Progenitor cell of endocrine pancreas (in vitro differentiated cells): ENCODE results near the gene TANK. TPM values are rescaled to one million over a fixed set of nuclear protein-coding genes. Genes with fewer than 3 reads are reported as not detected.
A peak's percentile ranks its signal among the peaks of the same experiment; 100 is the strongest.

ENCODE experiments used
- DNase-seq: peaks from one replicate; pipeline ENCODE4 v3.0.0; 2021; ENCODE audit warnings: low spot score; ENCODE audit not compliant: unreplicated experiment
- H3K27ac Mint-ChIP-seq: 2 replicates; pipeline ENCODE4 v1.8.0; 2021; ENCODE audit warnings: mild to moderate bottlenecking, moderate library complexity, mixed read lengths
- H3K27me3 Mint-ChIP-seq: 2 replicates; pipeline ENCODE4 v1.8.0; 2021; ENCODE audit warnings: mixed read lengths
- H3K36me3 Mint-ChIP-seq: 2 replicates; pipeline ENCODE4 v1.8.0; 2022; ENCODE audit warnings: mixed read lengths; ENCODE audit not compliant: insufficient read depth
- H3K4me1 Mint-ChIP-seq: 2 replicates; pipeline ENCODE4 v1.8.0; 2021; ENCODE audit warnings: low read depth, mixed read lengths
- H3K4me3 Mint-ChIP-seq: 2 replicates; pipeline ENCODE4 v1.8.0; 2021; ENCODE audit warnings: low read depth, mild to moderate bottlenecking, moderate library complexity, mixed read lengths
- H3K9me3 Mint-ChIP-seq: 2 replicates; pipeline ENCODE4 v1.8.0; 2021; ENCODE audit warnings: low read depth, mixed read lengths
- total RNA-seq: library from RNA; stranded (reverse); gene quantifications from 2 replicates; pipeline ENCODE4 v1.2.1, GENCODE V29; 2021
- TF ChIP-seq, protein P1 (sequence below): fragments of 200-600 bp; sonication (generic); IDR thresholded peaks from one replicate; pipeline ENCODE4 v1.5.0; 2021; ENCODE audit warnings: antibody characterized with exemption, mild to moderate bottlenecking; ENCODE audit not compliant: unreplicated experiment

Gene TANK
- total RNA-seq, 1 donor from 2014 or later, result 33.5 TPM

GRCh38 chr2:161119483-161119882 is 40.7 kb upstream of the TANK start:
- H3K4me1 Mint-ChIP-seq, result peaks cover 17% of the 10 kb centered on the region
- no peaks in the 10 kb centered on the region for H3K9me3 Mint-ChIP-seq
- H3K4me3 Mint-ChIP-seq, result no peak overlapping the region
- H3K36me3 Mint-ChIP-seq, result no peaks in the 10 kb centered on the region
- TF ChIP-seq, protein P1, sequence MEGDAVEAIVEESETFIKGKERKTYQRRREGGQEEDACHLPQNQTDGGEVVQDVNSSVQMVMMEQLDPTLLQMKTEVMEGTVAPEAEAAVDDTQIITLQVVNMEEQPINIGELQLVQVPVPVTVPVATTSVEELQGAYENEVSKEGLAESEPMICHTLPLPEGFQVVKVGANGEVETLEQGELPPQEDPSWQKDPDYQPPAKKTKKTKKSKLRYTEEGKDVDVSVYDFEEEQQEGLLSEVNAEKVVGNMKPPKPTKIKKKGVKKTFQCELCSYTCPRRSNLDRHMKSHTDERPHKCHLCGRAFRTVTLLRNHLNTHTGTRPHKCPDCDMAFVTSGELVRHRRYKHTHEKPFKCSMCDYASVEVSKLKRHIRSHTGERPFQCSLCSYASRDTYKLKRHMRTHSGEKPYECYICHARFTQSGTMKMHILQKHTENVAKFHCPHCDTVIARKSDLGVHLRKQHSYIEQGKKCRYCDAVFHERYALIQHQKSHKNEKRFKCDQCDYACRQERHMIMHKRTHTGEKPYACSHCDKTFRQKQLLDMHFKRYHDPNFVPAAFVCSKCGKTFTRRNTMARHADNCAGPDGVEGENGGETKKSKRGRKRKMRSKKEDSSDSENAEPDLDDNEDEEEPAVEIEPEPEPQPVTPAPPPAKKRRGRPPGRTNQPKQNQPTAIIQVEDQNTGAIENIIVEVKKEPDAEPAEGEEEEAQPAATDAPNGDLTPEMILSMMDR, result no peak
- no peaks in the 10 kb centered on the region for H3K27me3 Mint-ChIP-seq
- no peak for DNase-seq
- H3K27ac Mint-ChIP-seq, result no peak overlapping the region

DNA sequence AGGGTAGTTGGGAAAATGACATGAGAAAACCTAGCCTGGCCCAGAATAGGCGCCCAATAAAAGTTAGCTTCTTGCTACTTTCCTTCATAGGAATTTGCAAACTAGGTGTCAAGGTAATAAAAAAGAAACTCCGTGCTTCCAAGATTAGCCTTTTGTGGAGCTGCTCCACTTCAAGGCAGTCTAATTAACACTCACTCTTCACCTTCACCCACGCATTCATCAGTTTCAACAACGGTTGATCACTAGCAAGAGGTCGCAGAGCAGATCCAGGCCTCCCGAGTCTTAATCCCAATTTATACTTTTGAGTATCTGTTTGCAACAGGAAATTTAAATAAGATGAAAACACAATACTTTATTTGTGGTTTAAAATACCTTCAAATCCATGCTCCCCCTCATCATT is 39.5 kb upstream of the TANK start:
- TF ChIP-seq, protein P1, result no peak
- DNase-seq, result no peak
- H3K27me3 Mint-ChIP-seq, result no peaks in the 10 kb centered on the region
- no peak overlapping the region for H3K27ac Mint-ChIP-seq
- no peak overlapping the region for H3K4me3 Mint-ChIP-seq
- H3K4me1 Mint-ChIP-seq, result peaks cover 23% of the 10 kb centered on the region
- H3K9me3 Mint-ChIP-seq, result no peaks in the 10 kb centered on the region
- H3K36me3 Mint-ChIP-seq, result no peaks in the 10 kb centered on the region

DNA sequence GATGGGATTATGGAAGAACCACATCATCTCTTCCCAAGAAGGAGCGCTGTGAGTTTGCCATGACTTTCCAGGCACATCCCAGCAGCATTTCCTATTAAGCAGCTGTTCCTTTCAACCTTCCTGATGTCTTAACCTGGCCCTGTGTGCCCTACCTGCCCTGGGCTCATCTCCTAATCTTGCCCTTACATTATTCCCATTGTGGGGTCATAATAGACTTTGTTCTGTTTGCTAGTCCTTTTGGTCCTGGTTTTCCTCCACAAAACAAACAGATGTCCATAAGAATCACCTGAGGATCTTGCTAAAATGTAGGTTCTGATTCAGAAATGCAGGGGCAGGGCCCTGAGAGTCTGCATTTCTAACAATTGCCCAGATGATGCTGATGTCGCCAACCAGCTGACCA is 38.6 kb upstream of the TANK start:
- no peaks in the 10 kb centered on the region for H3K9me3 Mint-ChIP-seq
- no peak overlapping the region for H3K4me3 Mint-ChIP-seq
- peaks cover 23% of the 10 kb centered on the region for H3K4me1 Mint-ChIP-seq
- TF ChIP-seq, protein P1, result no peak
- no peak for DNase-seq
- no peak overlapping the region for H3K27ac Mint-ChIP-seq
- H3K36me3 Mint-ChIP-seq, result no peaks in the 10 kb centered on the region
- no peaks in the 10 kb centered on the region for H3K27me3 Mint-ChIP-seq

DNA sequence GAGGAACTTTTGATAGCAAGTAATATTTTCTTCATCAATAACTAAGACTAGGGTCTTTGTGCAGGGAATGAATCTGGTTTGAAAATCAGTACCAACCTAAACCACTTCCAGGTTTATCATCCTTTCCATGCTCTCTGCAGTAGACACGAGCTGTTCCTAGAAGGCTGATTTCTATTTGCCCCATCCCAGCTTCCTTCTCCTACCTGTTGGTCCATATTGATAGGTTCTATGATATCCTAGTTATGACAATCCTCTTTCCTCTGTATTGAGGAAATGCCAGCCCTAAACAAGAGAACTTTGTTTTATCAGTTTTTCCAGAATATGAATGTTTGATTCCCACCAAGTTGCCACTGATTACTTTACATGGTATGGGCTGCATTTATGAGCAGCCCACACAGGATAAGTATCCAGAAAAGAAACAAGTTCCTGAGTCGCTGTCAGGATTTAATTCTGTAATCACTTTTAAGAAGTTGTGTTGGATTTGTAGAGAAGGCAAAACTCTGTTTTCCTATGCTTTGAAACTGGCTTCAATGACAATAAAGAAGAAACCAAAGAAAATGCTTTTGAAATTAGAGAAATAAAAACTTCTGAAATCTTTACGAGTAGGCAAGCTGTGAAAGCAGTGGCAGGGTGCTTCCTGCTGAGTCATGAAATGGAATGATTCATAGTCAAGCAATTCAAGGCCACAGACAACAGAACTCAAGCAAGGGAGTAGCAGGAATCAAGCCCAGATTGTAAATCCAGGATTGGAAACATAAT is 37.3 kb upstream of the TANK start:
- Mint-ChIP-seq H3K27me3 (no peaks in the 10 kb centered on the region), H3K4me1 (peaks cover 23% of the 10 kb centered on the region), H3K27ac (peak overlapping the region; percentile 31), H3K36me3 (no peaks in the 10 kb centered on the region), H3K4me3 (no peak overlapping the region), H3K9me3 (no peaks in the 10 kb centered on the region)
- TF ChIP-seq, protein P1, result no peak
- DNase-seq, result no peak

- Mint-ChIP-seq H3K27me3 (no peaks in the 10 kb centered on the region), H3K36me3 (no peaks in the 10 kb centered on the region), H3K4me3 (peak overlapping the region; percentile 9), H3K9me3 (no peaks in the 10 kb centered on the region), H3K4me1 (peaks cover 23% of the 10 kb centered on the region), H3K27ac (peak overlapping the region; percentile 79)
- no peak for DNase-seq
- TF ChIP-seq, protein P1, result no peak
Observed at GRCh38 chr2:161123531-161124030, 36.6 kb upstream of the TANK start.
